Measurements from ENCODE around the gene SETD1B.
A peak's percentile ranks its signal among the peaks of the same experiment; 100 is the strongest.

SETD1B gene

GRCh38 chr12:121796855-121797751 lies 6.7 kb upstream of the SETD1B start:
- DNase-seq: no peak

- DNase-seq: peak; percentile 68
Observed at GRCh38 chr12:121797937-121798786, 5.6 kb upstream of the SETD1B start.

DNA sequence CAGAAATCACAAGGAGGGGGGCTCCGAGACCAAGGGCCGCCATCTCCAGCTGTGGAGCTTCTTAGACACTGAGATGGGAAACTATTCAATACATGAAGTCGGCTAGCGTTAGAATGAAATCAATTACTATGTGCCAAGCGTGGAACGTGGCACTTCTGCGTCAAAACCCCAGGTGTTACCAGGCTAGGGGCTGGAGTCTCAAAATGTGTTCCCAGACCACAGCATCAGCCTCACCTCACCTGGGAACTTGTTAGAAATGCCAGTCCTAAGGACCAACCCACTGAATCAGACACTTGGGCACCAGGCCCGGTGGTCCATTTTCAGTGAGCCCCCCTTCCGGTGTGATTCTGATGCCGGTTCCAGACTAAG lies 5.0 kb upstream of the SETD1B start:
- DNase-seq: no peak

GRCh38 chr12:121799156-121799841 lies 4.5 kb upstream of the SETD1B start:
- DNase-seq: peak; percentile 45

DNA sequence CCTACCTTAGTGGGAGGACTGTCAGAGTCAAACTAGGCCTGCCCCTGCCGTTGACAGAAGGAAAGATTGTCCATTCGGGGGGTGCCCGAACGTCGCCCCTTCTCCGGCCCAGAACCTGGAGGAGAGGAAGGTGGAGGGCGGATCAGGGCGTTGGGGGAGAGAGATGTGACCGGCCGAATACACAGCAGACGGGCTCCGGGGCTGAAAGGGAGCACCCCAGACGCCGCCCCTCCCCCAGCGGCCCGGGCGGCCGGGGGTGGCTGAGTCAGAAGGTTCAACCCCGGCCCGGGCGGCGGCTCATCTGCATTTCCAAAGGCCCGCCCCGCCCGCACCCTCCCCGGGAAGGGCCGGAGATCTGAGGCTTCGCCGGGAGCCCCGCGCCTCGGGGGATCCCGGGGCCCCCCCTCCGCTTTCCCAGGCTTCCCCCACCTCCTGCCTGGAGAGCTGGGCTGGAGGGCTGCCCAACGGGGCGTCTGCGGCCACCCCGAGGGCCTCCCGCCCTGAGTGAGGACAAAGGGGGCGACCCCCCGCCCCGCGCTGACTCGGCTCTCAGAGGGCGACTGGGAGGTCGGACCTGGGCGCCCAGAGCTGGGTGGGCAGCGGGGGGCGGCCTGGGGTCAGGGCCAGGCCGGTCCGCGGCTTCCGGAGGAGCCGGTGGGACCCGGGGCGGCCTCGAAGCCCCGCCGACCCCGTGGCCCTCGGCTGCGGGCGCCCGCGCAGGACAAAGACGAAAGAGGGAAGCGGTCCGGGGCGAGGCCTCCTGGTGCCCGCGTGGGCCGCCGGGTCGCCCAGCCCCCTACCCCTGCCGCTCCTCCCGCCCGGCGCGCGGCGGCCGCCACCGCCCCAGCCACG lies 3.7 kb upstream of the SETD1B start:
- peak; percentile 24 for DNase-seq

DNA sequence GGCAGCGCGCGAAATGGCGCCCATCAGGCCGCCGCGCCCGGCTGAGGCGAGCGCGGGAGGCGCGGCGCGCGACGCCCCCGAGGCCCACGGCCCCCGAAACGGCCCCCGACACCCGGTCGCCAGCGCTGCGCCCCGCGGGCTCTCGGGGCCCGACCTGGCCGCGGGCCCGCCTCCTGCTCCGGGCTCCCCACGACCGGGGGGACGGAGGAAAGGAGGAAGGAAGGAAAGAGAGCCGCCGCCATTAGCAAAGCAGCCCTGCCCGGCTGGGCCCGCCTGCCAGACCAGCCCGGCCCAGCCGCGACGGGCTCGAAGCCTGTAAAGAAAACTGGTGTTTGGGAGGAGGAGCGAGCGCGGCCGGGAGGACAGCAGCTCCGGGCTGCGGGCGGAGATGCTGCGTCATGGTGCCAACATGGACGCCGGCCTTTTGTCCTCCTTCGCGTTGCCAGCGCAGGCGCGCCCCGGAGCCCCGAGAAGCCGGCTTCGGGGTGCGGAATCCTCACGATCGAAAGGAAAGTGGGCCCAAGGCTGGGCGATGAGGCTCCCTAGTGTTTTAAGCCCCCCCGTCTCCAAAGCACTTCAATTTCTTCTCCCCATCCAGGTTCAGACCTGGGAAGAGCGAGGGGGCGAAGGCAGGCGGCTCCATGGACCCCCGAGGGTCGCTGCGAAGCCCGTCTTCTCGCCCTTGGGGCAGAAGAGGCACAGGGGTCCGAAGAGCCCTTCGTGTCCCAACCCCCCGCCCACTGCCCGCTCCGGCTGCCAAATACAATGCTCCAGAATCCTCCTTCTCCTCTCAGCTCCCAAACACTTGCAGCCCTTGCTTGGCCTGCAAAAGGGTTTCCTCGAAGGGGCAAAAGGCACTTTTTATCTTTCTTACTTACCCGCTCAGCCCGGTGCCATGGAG lies 2.9 kb upstream of the SETD1B start:
- DNase-seq: no peak

- DNase-seq: peak; percentile 46
Observed at GRCh38 chr12:121801595-121802484, 2.0 kb upstream of the SETD1B start.

- no peak for DNase-seq
Observed at GRCh38 chr12:121802485-121802842, 1.3 kb upstream of the SETD1B start.

GRCh38 chr12:121802843-121803698 lies 738 bp upstream of the SETD1B start:
- peak; percentile 84 for DNase-seq

GRCh38 chr12:121804417-121805111 lies 755 bp downstream of the SETD1B start:
- no peak for DNase-seq

GRCh38 chr12:121805171-121806008 lies 1.6 kb downstream of the SETD1B start:
- no peak for DNase-seq

DNA sequence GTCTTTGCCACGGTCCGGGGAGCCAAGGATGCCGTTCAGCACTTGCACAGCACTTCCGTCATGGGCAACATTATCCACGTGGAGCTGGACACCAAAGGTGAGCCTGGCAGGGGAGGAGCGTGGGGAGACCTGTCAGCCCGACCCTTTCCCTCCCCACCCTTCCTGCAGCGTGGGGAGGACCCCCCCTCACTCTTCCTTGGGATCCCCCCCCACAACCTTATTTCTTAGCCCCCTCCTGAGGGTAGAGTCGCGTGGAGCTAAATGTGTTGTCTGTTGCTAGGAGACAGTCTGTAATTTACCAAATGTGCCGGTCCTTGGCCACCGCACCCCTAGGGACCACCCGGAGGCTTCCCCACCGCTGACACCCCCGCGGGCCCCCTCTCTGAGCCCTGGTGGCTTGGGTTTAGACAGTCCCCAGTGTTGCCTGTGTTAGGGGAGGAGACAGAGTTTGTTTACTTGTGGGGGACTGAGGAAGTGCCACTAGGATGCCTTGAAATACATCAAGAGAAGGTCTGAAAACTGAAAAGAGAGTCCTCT lies 2.3 kb downstream of the SETD1B start:
- DNase-seq: no peak

GRCh38 chr12:121806546-121807423 lies 3.0 kb downstream of the SETD1B start:
- DNase-seq: no peak

DNA sequence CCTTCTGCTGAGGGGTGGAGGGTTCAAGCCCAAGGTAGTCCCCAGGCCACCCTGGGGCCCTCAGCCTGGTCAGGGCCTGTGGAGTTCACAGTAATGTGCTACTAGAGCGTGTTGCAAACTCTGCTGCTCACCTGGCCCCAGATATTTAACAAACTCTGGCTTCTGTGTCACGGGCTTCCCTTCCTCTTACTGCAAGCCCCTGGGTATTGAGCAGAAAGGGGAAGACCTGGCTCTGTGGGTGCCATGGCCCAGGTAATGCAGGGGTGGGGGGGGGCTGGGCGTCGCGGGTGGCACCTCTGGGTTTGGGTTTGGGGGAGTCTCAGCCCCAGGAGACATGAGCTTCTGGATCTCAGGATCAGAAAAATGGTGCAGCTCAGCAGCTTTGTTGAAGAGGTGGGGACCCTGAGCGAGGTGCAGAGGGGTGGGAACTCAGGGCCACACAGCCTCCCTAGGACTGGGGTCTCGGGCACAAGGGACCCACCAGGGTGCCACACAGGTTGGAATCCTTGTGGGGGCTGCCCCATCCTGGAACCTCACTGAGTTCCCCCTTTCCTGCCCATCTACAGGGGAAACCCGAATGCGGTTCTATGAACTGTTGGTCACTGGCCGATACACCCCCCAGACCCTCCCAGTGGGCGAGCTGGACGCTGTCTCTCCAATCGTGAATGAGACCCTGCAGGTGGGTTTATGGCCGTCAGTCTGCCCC lies 4.0 kb downstream of the SETD1B start:
- DNase-seq: no peak

- DNase-seq: no peak
Observed at GRCh38 chr12:121808623-121809022, 4.8 kb downstream of the SETD1B start.

DNA sequence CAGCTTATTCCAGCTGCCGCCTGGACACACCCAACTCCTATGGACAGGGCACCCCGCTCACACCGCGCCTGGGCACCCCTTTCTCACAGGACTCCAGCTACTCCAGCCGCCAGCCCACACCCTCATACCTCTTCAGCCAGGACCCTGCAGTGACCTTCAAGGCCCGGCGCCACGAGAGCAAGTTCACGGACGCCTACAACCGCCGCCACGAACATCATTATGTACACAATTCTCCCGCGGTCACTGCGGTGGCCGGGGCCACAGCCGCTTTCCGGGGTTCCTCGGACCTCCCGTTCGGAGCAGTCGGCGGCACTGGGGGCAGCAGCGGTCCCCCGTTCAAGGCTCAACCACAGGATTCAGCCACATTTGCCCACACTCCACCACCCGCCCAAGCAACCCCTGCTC lies 5.9 kb downstream of the SETD1B start:
- no peak for DNase-seq
